GM21381 (cell line): ENCODE results near the gene WDR13.
A peak's percentile ranks its signal among the peaks of the same experiment; 100 is the strongest.
"Not testable (repeated sequence)": the region's sequence is repeated elsewhere in the genome, so short reads cannot be mapped to it uniquely, and the experiment has no call there.

ENCODE experiments used
- ATAC-seq: cut with Tn5 transposase; IDR thresholded peaks from one replicate; pipeline ENCODE4 v1.9.1; 2021; ENCODE audit warnings: mild to moderate bottlenecking, moderate library complexity; ENCODE audit not compliant: unreplicated experiment

Gene WDR13

GRCh38 chrX:48597353-48598264, at the start of gene WDR13:
WDR13 (plus strand) TSS chrX:48597492; CDS start chrX:48597997, 505 bp downstream.
- ATAC-seq, result peak; percentile 72

- no peak for ATAC-seq
Measured at GRCh38 chrX:48548871-48549270, 48.4 kb upstream of the WDR13 start.

GRCh38 chrX:48555731-48556325, 41.5 kb upstream of the WDR13 start:
- ATAC-seq, result not testable (repeated sequence)

- no peak for ATAC-seq
Measured at GRCh38 chrX:48558271-48558670, 39.0 kb upstream of the WDR13 start.

GRCh38 chrX:48559636-48560035, 37.7 kb upstream of the WDR13 start:
- no peak for ATAC-seq

- ATAC-seq, result no peak
Measured at GRCh38 chrX:48560056-48560455, 37.2 kb upstream of the WDR13 start.

- ATAC-seq, result no peak
Measured at GRCh38 chrX:48560681-48561080, 36.6 kb upstream of the WDR13 start.

- no peak for ATAC-seq
Measured at GRCh38 chrX:48569958-48570357, 27.3 kb upstream of the WDR13 start.

GRCh38 chrX:48573690-48574269, 23.5 kb upstream of the WDR13 start:
- no peak for ATAC-seq

- peak; percentile 88 for ATAC-seq
Measured at GRCh38 chrX:48574270-48575266, 22.7 kb upstream of the WDR13 start, which contains the start of gene RBM3. RBM3 (plus strand) TSS chrX:48574484; CDS start chrX:48575181, 697 bp downstream.

- ATAC-seq, result no peak
Measured at GRCh38 chrX:48575642-48576041, 21.6 kb upstream of the WDR13 start.

- no peak for ATAC-seq
Measured at GRCh38 chrX:48576108-48576507, 21.2 kb upstream of the WDR13 start.

GRCh38 chrX:48578661-48579128, 18.6 kb upstream of the WDR13 start:
- no peak for ATAC-seq

GRCh38 chrX:48579259-48579658, 18.0 kb upstream of the WDR13 start:
- no peak for ATAC-seq

- no peak for ATAC-seq
Measured at GRCh38 chrX:48580662-48581061, 16.6 kb upstream of the WDR13 start.

GRCh38 chrX:48584698-48585097, 12.6 kb upstream of the WDR13 start:
- ATAC-seq, result no peak

GRCh38 chrX:48589482-48590162, 7.7 kb upstream of the WDR13 start:
- no peak for ATAC-seq

GRCh38 chrX:48590203-48591103, 6.8 kb upstream of the WDR13 start:
- ATAC-seq, result no peak

GRCh38 chrX:48591255-48591791, 6.0 kb upstream of the WDR13 start:
- no peak for ATAC-seq
